ENCODE data around the gene BET1. TPM values are rescaled to one million over a fixed set of nuclear protein-coding genes. Genes with fewer than 3 reads are reported as not detected.

Gene BET1
- polyA plus RNA-seq, 1 of the 3 experiments (the other 2 are of a cell fraction), result 20.1 TPM

DNA sequence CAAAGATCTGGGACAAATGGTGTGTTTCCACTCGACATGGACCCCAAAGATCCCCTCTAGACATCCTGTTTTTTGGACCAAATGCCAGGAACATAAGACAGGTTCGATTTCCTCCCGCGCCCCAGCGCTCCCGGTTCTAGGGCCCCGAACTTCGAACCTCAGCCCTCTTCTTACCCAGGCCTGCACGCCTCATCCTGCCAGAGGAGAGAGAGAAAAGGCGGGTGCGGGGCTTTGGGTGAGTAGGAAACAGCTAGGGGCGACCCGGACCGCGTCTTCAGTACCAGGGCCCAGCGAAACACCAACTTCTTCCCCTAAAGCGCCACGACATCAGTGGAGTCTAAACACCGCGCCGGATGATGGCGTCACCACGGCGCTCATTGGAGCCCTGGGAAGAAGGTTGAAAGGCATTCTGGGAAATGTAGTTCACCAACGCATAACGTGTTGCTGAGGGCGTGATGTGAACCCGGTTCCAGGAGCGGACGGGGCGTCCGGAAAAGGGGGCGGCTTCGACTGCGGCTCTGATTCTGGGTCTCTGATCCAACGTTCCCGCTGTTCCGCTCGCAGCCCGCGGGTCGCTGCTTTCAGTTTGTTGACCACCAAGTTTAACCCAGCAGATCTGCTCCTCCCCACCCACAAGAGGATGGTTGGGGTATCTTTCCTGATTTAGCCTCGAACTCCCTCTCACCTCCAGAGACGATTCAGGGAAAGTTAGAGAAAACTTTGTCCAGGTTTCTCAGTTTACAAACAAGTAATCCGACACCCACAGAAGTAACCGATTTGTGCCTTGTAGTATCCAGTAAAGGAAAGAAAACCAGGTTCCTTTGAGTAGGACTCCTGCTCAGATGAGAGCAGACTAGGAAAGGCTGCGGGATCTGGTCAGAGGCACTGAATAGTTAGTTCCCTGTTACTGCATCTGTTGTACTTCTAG lies at the start of gene BET1 (continued):
- TF ChIP-seq, protein P1, sequence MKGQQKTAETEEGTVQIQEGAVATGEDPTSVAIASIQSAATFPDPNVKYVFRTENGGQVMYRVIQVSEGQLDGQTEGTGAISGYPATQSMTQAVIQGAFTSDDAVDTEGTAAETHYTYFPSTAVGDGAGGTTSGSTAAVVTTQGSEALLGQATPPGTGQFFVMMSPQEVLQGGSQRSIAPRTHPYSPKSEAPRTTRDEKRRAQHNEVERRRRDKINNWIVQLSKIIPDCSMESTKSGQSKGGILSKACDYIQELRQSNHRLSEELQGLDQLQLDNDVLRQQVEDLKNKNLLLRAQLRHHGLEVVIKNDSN (IDR thresholded peaks at IDR 0.05; ENCODE audit: borderline replicate concordance, low read depth), result no peak
- TF ChIP-seq MXI1 (IDR thresholded peaks at IDR 0.05; ENCODE audit: low read depth, low read length) (peak; percentile 88; the same call in 1 of the 2 replicates), RCOR1 (IDR thresholded peaks at IDR 0.05; ENCODE audit: low read length) (peak; percentile 82), ELF1 (IDR thresholded peaks at IDR 0.05) (peak; percentile 86), FOXM1 (IDR thresholded peaks at IDR 0.05; ENCODE audit: low read depth) (no peak)
- TF ChIP-seq, protein P2, sequence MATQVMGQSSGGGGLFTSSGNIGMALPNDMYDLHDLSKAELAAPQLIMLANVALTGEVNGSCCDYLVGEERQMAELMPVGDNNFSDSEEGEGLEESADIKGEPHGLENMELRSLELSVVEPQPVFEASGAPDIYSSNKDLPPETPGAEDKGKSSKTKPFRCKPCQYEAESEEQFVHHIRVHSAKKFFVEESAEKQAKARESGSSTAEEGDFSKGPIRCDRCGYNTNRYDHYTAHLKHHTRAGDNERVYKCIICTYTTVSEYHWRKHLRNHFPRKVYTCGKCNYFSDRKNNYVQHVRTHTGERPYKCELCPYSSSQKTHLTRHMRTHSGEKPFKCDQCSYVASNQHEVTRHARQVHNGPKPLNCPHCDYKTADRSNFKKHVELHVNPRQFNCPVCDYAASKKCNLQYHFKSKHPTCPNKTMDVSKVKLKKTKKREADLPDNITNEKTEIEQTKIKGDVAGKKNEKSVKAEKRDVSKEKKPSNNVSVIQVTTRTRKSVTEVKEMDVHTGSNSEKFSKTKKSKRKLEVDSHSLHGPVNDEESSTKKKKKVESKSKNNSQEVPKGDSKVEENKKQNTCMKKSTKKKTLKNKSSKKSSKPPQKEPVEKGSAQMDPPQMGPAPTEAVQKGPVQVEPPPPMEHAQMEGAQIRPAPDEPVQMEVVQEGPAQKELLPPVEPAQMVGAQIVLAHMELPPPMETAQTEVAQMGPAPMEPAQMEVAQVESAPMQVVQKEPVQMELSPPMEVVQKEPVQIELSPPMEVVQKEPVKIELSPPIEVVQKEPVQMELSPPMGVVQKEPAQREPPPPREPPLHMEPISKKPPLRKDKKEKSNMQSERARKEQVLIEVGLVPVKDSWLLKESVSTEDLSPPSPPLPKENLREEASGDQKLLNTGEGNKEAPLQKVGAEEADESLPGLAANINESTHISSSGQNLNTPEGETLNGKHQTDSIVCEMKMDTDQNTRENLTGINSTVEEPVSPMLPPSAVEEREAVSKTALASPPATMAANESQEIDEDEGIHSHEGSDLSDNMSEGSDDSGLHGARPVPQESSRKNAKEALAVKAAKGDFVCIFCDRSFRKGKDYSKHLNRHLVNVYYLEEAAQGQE (IDR thresholded peaks at IDR 0.05; ENCODE audit: low read depth, low read length), result no peak
- TF ChIP-seq, protein P3, sequence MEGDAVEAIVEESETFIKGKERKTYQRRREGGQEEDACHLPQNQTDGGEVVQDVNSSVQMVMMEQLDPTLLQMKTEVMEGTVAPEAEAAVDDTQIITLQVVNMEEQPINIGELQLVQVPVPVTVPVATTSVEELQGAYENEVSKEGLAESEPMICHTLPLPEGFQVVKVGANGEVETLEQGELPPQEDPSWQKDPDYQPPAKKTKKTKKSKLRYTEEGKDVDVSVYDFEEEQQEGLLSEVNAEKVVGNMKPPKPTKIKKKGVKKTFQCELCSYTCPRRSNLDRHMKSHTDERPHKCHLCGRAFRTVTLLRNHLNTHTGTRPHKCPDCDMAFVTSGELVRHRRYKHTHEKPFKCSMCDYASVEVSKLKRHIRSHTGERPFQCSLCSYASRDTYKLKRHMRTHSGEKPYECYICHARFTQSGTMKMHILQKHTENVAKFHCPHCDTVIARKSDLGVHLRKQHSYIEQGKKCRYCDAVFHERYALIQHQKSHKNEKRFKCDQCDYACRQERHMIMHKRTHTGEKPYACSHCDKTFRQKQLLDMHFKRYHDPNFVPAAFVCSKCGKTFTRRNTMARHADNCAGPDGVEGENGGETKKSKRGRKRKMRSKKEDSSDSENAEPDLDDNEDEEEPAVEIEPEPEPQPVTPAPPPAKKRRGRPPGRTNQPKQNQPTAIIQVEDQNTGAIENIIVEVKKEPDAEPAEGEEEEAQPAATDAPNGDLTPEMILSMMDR (IDR thresholded peaks at IDR 0.05), result no peak

DNA sequence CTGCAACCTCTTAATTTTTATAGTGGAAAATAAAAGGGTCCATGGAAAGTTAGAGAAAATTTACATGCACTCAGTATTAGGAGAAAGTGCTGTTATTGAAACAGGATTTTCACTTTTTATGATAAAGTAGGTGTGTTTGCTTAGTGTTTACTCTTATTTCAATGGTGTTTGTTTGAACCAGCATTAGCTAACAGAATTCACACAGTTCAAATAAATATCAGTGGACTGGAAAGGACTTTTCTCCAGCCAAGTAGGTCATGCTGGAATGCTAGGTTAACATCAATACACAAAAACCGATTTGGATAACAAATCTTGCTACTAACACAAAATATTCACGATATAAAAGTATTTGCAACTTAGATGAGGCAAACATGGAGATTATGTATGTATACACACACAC lies 49.4 kb upstream of the BET1 start:
- no peak overlapping the region for H2AFZ ChIP-seq (ENCODE audit: low read depth)

More for the DNA sequence above, 49.4 kb upstream of the BET1 start:
- no peak for TF ChIP-seq JUND (IDR thresholded peaks at IDR 0.05)
- no peak for TF ChIP-seq NFIC (IDR thresholded peaks at IDR 0.05; ENCODE audit: borderline replicate concordance)
- no peak for DNase-seq
- Histone ChIP-seq H3K79me2 (ENCODE audit: insufficient read depth) (no peaks in the 10 kb centered on the region), H3K27me3 (ENCODE audit: insufficient read depth) (no peaks in the 10 kb centered on the region), H3K9me3 (no peaks in the 10 kb centered on the region), H3K4me1 (ENCODE audit: control insufficient read depth in 1 of 2, insufficient read depth in 2 of 2, low read depth in 1 of 2, low read length in 1 of 2) (no peaks in the 10 kb centered on the region), H3K27ac (ENCODE audit: low read depth in 2 of 2, low read length in 1 of 2) (no peak overlapping the region), H3K9ac (no peak overlapping the region), H3K4me3 (ENCODE audit: low read depth in 2 of 2, low read length in 1 of 2) (no peak overlapping the region), H3K9me2 (no peaks in the 10 kb centered on the region), H3F3A (replicated peaks; ENCODE audit: insufficient read depth) (peaks cover 5% of the 10 kb centered on the region), H4K20me1 (ENCODE audit: insufficient read depth) (no peaks in the 10 kb centered on the region), H3K4me2 (no peak overlapping the region), H3K36me3 (replicated peaks in 1 of 2; ENCODE audit: control insufficient read depth in 1 of 2, insufficient read depth in 2 of 2, low read length in 1 of 2) (no peaks in the 10 kb centered on the region)
- POLR2A ChIA-PET, result no interaction called here
- WGBS (ENCODE audit: low lambda C conversion rate), result 88% methylated on average over 2 of the region's 2 CpGs
- CTCF ChIA-PET, result interaction anchor here (0.7 kb wide), 1 partner anchor 151 kb away, joined by 4 read pairs; no protein-coding TSS in a partner anchor
